Measurements from ENCODE around the gene TCF21. TPM values are rescaled to one million over a fixed set of nuclear protein-coding genes. Genes with fewer than 3 reads are reported as not detected.

Gene TCF21
- total RNA-seq, 1 donor from 2014 or later, result not detected

- Mint-ChIP-seq H3K27me3 (peaks cover 95% of the 10 kb centered on the region), H3K36me3 (ENCODE audit: insufficient read depth) (no peaks in the 10 kb centered on the region), H3K27ac (no peak overlapping the region), H3K9me3 (ENCODE audit: low read depth) (no peaks in the 10 kb centered on the region), H3K4me3 (ENCODE audit: low read depth) (peak overlapping the region; percentile 50), H3K4me1 (ENCODE audit: low read depth) (peaks cover 10% of the 10 kb centered on the region)
- TF ChIP-seq, protein P1, sequence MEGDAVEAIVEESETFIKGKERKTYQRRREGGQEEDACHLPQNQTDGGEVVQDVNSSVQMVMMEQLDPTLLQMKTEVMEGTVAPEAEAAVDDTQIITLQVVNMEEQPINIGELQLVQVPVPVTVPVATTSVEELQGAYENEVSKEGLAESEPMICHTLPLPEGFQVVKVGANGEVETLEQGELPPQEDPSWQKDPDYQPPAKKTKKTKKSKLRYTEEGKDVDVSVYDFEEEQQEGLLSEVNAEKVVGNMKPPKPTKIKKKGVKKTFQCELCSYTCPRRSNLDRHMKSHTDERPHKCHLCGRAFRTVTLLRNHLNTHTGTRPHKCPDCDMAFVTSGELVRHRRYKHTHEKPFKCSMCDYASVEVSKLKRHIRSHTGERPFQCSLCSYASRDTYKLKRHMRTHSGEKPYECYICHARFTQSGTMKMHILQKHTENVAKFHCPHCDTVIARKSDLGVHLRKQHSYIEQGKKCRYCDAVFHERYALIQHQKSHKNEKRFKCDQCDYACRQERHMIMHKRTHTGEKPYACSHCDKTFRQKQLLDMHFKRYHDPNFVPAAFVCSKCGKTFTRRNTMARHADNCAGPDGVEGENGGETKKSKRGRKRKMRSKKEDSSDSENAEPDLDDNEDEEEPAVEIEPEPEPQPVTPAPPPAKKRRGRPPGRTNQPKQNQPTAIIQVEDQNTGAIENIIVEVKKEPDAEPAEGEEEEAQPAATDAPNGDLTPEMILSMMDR (IDR thresholded peaks at IDR 0.05; ENCODE audit: unreplicated experiment), result peak; percentile 11
- peak; percentile 28 for DNase-seq (ENCODE audit: low spot score, unreplicated experiment)
Measured at GRCh38 chr6:133889557-133890403, 867 bp downstream of the TCF21 start.

DNA sequence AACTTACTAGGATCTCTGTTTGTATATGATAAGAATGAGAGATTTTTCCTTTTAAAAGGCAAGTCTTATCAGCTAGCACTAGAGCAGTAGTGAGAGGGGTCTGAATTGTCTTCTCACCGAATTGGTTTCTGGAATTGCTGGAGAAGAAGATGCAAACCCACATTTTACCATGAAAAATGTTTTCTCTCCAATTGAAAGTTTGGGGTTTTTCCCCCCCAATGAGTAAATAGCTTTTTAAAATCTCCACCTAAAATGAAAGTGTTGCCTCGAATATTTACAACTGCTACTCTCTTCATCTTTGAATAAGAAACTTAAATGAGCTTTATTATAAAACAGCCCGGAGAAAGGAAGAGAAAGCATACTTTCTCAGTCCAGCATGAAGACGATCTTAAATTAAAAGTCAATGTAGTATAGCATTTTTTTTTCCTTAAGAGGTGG lies 1.8 kb downstream of the TCF21 start:
- TF ChIP-seq, protein P1 (IDR thresholded peaks at IDR 0.05; ENCODE audit: unreplicated experiment), result no peak
- no peak for DNase-seq (ENCODE audit: low spot score, unreplicated experiment)
- H3K36me3 Mint-ChIP-seq (ENCODE audit: insufficient read depth), result no peaks in the 10 kb centered on the region
- no peak overlapping the region for H3K27ac Mint-ChIP-seq
- H3K4me1 Mint-ChIP-seq (ENCODE audit: low read depth), result peaks cover 14% of the 10 kb centered on the region
- peaks cover 97% of the 10 kb centered on the region for H3K27me3 Mint-ChIP-seq
- no peaks in the 10 kb centered on the region for H3K9me3 Mint-ChIP-seq (ENCODE audit: low read depth)
- no peak overlapping the region for H3K4me3 Mint-ChIP-seq (ENCODE audit: low read depth)

DNA sequence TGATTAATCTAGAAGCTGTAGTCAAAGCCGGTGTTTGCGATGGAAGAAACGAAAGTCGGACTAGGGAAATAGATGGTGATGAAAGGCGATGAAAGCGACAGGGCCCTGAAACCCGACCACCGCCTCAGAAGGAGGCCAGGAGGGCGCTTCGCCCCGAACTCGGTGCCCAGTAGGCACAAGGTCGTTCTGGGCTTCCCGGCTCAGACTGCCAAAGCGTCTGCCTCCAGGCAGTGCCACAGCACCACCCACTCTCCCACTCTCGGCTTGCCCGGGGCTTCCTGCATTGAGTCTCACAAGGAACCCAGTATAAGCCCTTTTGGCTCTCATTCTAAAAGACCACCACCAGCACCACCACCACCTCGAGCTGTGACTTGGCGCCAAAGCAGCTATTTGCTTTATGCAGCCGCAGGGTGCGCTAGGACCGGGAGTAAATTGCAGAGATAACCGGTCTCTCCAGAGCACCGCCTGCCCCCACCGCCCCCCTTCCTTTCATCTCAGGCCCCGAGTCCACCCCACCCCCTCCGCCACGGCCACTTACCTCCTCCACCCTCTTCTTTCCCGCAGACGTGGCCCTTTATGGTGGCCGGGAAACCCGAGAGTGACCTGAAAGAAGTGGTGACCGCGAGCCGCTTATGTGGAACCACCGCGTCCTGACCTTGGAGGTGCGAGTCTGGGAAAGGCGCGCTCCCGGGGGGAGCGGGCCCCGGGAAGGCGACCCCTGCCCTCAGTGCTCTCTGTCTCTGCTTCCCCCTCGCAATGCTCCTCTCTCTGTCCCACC lies 2.4 kb downstream of the TCF21 start:
- H3K27me3 Mint-ChIP-seq, result peaks cover 97% of the 10 kb centered on the region

DNA sequence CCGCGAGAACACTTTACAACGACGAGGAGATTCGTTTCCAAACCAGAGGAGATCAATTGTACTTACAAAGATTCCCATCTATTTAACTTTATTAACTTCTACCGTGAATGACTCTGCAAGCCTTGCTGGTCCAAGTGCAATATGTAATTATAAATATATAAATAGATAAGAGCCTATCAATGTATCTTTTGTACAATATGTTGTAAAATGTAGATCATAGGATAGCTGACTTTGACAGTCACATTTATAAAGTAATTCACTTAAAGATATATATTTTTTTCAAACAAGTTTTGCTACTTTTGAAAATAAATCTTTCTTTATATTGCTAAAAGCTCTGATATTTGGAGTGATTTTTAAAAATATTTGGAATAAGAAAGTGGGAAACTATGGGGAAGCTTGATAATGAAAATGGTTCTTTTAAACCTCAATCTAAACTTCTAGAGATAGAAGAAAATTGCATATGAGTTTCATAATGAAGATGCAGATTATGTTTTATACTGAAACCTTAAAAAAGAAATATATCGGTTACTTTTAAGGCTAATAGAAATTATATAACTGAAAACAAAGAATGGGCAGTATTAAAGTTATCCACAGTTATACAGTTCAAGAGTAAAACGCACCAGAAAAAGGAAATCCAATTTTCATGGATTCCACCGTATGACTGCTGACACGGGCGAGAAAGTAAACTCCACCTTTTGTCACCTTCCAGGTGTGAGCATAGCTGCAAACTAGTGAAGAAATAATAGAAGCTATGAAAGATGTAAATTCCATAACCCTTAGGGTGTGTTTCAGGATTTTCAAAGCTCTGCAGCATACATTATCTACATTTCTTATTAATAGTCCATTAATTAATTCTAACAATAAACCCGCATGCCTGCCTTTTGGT lies 3.3 kb downstream of the TCF21 start:
- Mint-ChIP-seq H3K36me3 (ENCODE audit: insufficient read depth) (no peaks in the 10 kb centered on the region), H3K27me3 (peaks cover 97% of the 10 kb centered on the region), H3K4me1 (ENCODE audit: low read depth) (peaks cover 21% of the 10 kb centered on the region), H3K27ac (no peak overlapping the region), H3K9me3 (ENCODE audit: low read depth) (no peaks in the 10 kb centered on the region), H3K4me3 (ENCODE audit: low read depth) (peak overlapping the region; percentile 35)
- TF ChIP-seq, protein P1 (IDR thresholded peaks at IDR 0.05; ENCODE audit: unreplicated experiment), result no peak
- DNase-seq (ENCODE audit: low spot score, unreplicated experiment), result no peak

More for the DNA sequence above, 2.4 kb downstream of the TCF21 start:
- peak overlapping the region; percentile 35 for H3K4me3 Mint-ChIP-seq (ENCODE audit: low read depth)
- DNase-seq (ENCODE audit: low spot score, unreplicated experiment), result no peak
- H3K36me3 Mint-ChIP-seq (ENCODE audit: insufficient read depth), result no peaks in the 10 kb centered on the region
- no peaks in the 10 kb centered on the region for H3K9me3 Mint-ChIP-seq (ENCODE audit: low read depth)
- TF ChIP-seq, protein P1 (IDR thresholded peaks at IDR 0.05; ENCODE audit: unreplicated experiment), result no peak
- no peak overlapping the region for H3K27ac Mint-ChIP-seq
- peaks cover 17% of the 10 kb centered on the region for H3K4me1 Mint-ChIP-seq (ENCODE audit: low read depth)
